Measurements from ENCODE around the gene TERT. TPM values are rescaled to one million over a fixed set of nuclear protein-coding genes. Genes with fewer than 3 reads are reported as not detected.

The TERT gene
- total RNA-seq, 2 donors from 2014 or later = 0.72 to 13.7 TPM

- Histone ChIP-seq H3K9ac (ENCODE audit: low read depth in 2 of 2, low read length in 2 of 2) (no peak overlapping the region), H3K36me3 (no peaks in the 10 kb centered on the region), H3K9me3 (no peaks in the 10 kb centered on the region), H3K4me3 (no peak overlapping the region), H3K27me3 (no peaks in the 10 kb centered on the region), H3K27ac (no peak overlapping the region), H3K4me1 (no peaks in the 10 kb centered on the region)
- TF ChIP-seq, protein P1, sequence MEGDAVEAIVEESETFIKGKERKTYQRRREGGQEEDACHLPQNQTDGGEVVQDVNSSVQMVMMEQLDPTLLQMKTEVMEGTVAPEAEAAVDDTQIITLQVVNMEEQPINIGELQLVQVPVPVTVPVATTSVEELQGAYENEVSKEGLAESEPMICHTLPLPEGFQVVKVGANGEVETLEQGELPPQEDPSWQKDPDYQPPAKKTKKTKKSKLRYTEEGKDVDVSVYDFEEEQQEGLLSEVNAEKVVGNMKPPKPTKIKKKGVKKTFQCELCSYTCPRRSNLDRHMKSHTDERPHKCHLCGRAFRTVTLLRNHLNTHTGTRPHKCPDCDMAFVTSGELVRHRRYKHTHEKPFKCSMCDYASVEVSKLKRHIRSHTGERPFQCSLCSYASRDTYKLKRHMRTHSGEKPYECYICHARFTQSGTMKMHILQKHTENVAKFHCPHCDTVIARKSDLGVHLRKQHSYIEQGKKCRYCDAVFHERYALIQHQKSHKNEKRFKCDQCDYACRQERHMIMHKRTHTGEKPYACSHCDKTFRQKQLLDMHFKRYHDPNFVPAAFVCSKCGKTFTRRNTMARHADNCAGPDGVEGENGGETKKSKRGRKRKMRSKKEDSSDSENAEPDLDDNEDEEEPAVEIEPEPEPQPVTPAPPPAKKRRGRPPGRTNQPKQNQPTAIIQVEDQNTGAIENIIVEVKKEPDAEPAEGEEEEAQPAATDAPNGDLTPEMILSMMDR (IDR thresholded peaks at IDR 0.05) = no peak
- no peak for DNase-seq
- intact Hi-C loops (cut with DNase I) = no loop called here
Observed at GRCh38 chr5:1264211-1264610, 30.7 kb downstream of the TERT start.

DNA sequence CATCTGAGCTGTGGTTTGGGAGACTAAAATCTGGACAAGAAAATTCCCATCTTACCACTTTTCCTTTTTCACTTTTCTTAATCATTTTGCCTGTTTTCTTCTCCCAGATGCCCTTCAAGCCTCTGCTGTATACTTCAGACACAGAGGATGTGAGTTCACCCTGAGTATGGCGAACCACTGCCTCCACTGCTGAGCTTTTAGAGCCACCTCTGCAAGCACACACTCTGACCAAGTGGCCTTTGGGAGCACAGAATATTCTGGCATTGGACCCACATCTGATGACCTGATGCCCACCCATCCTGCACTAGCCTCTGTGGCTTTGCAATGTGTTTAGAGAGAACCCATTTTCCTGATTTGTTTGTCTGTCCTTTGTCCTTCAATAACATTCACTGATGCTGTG lies 32.5 kb downstream of the TERT start:
- Histone ChIP-seq H3K27ac (no peak overlapping the region), H3K27me3 (no peaks in the 10 kb centered on the region), H3K4me3 (no peak overlapping the region), H3K9ac (ENCODE audit: low read depth in 2 of 2, low read length in 2 of 2) (no peak overlapping the region), H3K4me1 (no peaks in the 10 kb centered on the region), H3K36me3 (no peaks in the 10 kb centered on the region), H3K9me3 (no peaks in the 10 kb centered on the region)
- intact Hi-C loops (cut with DNase I) = no loop called here
- DNase-seq = no peak
- TF ChIP-seq, protein P1 (IDR thresholded peaks at IDR 0.05) = no peak

GRCh38 chr5:1261643-1262042 lies 33.2 kb downstream of the TERT start:
- TF ChIP-seq, protein P1 (IDR thresholded peaks at IDR 0.05) = no peak
- intact Hi-C loops (cut with DNase I) = no loop called here
- Histone ChIP-seq H3K9ac (ENCODE audit: low read depth in 2 of 2, low read length in 2 of 2) (no peak overlapping the region), H3K4me3 (no peak overlapping the region), H3K27me3 (no peaks in the 10 kb centered on the region), H3K9me3 (no peaks in the 10 kb centered on the region), H3K27ac (no peak overlapping the region), H3K36me3 (no peaks in the 10 kb centered on the region), H3K4me1 (no peaks in the 10 kb centered on the region)
- no peak for DNase-seq

GRCh38 chr5:1259806-1260480 lies 34.9 kb downstream of the TERT start:
- DNase-seq = no peak
- H3K27ac ChIP-seq = no peak overlapping the region
- no peak overlapping the region for H3K9ac ChIP-seq (ENCODE audit: low read depth in 2 of 2, low read length in 2 of 2)
- intact Hi-C loops (cut with DNase I) = no loop called here
- no peaks in the 10 kb centered on the region for H3K9me3 ChIP-seq
- TF ChIP-seq, protein P1 (IDR thresholded peaks at IDR 0.05) = no peak
- no peaks in the 10 kb centered on the region for H3K36me3 ChIP-seq
- no peaks in the 10 kb centered on the region for H3K4me1 ChIP-seq
- H3K27me3 ChIP-seq = no peaks in the 10 kb centered on the region
- no peak overlapping the region for H3K4me3 ChIP-seq

DNA sequence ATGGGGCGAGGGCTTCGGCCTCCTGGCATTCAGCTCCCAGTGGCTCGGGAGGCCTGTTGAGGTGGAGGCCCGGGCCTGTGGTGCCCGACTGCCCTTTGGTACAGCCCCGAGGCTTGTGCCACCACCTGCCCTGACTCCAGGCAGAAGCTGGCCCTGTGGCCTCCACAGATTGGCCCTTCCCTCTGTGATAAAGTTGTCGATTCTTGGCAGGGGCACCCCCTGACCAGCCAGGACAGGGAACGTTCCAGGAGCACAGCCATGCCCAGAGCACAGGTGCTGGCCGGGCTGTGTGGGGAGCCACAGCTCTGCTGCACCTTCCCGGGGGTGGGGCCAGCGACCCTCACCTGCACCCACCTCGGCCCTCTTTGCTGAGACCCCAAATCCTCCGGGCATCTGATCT lies 37.0 kb downstream of the TERT start:
- no peak for DNase-seq
- Histone ChIP-seq H3K4me1 (no peaks in the 10 kb centered on the region), H3K4me3 (no peak overlapping the region), H3K9me3 (no peaks in the 10 kb centered on the region), H3K9ac (ENCODE audit: low read depth in 2 of 2, low read length in 2 of 2) (no peak overlapping the region), H3K27me3 (no peaks in the 10 kb centered on the region), H3K27ac (no peak overlapping the region), H3K36me3 (no peaks in the 10 kb centered on the region)
- TF ChIP-seq, protein P1 (IDR thresholded peaks at IDR 0.05) = no peak
- intact Hi-C loops (cut with DNase I) = no loop called here
